ENCODE measurements around the gene ADAM22. TPM values are rescaled to one million over a fixed set of nuclear protein-coding genes. Genes with fewer than 3 reads are reported as not detected.
"Not testable (repeated sequence)": the region's sequence is repeated elsewhere in the genome, so short reads cannot be mapped to it uniquely, and the experiment has no call there.

Gene ADAM22
- total RNA-seq, 1 experiment from 2014 or later, result 3.0 TPM

DNA sequence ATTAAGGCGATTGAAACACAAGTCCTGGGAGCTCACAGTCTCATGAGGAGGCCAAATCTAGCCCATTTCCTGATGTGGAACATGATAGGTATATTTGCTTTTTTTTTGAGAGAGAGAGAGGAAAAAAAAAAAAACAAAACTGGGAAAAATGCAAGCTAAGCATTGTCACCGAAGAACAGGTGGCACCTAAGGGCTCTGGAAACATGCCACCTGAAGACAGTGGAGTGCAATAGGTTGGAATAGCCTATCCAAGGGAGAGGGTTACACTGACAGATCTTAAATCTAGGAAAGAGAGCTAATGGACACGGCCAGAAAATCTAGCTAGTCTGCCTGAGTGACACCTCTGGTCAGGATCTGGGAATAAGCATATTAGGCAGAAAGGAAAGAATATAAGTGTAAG is 175.6 kb downstream of the ADAM22 start:
- no peak for DNase-seq (ENCODE audit: low read depth)

DNA sequence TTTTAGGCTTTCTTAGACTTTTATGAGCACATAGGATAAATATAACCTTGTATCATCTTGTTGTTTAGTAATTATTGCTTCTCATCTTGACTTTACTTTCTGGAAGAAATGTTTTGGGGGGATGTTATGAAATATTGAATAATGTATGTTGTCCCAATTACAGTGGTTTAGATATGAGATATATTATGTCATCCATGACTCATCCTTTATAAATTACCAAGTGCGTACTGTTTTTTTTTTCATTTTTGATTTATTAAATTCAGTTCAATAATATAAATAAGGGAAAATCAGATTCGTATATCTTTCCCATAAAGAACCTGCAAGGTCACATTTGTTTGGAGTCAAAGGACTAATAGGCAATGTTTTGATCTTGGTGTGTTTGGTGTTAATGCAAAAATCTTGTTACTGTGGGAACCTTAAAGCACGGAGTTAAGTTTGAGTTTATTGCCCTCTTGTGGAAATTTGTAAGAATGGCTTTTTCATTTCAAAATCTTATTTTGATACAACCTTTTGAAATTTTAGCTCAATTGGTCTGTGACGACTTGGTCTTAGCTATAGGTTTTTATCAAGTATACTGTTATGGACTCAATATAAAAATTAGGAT is 177.2 kb downstream of the ADAM22 start:
- peak; percentile 12 for DNase-seq (ENCODE audit: low read depth)

DNA sequence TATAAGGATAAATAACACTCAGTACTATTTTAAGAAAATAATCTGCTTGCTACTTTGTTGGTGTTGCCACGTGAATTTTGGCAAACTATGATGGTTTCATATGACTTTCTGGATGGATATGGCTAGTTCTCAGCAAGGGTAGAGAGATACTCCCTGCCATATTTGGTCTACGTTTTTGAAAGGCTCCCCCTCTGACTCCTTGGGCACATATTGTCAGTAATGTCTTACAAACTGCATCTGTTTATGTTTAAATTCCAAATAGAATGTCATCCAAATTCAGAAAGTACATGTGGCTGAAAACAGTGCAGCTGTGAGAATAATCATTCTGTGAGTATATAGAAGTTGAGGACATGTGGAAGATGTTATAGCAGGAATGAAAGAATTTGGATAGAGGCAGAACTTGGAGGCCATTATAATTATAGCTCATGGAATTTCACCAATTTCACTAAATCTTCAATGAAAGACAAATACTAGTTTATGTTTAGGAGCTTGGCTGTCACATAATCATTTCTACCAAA is 178.0 kb downstream of the ADAM22 start:
- no peak for DNase-seq (ENCODE audit: low read depth)

DNA sequence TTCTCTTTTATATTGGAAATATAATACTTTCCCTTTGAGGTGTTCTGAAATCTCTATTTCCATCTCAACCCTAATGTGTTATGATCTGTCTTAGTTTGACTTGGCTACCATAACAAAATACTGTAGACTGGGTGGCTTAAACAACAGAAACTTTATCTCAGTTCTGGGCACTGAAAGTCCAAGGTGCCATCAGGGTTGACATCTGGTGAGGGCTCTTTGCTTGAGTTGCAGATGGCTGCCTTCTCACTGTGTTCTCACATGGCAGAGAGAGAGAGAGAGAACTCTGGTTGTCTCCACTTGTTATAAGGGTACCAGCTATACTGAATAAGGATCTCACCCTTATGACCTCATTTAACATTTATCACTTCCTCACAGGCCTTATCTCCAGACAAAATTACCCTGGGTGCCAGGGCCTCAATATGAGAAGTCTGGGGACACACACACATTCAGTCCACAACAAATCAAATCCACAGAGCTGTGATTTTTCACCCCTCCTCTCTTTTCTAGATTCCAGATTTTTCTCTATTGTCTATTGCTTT is 181.3 kb downstream of the ADAM22 start:
- no peak for DNase-seq (ENCODE audit: low read depth)

DNA sequence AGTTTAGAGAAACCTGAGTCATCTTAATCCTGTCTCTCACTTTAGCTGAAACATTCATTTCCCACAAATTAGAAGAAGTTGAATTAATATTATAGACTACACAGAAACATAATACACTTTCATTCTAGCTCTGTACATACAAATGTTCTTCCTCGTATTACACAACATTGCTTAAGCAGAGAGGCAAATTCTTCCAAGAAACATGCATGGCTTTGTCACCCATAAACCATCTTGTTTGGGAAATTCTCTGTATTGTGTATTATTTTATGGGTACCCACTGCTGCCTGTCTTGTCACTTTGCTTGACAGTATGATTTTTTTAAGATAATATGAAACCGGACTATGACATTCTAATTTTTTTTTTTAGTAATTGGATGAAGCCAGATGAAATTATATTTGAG is 181.8 kb downstream of the ADAM22 start:
- no peak for DNase-seq (ENCODE audit: low read depth)

DNA sequence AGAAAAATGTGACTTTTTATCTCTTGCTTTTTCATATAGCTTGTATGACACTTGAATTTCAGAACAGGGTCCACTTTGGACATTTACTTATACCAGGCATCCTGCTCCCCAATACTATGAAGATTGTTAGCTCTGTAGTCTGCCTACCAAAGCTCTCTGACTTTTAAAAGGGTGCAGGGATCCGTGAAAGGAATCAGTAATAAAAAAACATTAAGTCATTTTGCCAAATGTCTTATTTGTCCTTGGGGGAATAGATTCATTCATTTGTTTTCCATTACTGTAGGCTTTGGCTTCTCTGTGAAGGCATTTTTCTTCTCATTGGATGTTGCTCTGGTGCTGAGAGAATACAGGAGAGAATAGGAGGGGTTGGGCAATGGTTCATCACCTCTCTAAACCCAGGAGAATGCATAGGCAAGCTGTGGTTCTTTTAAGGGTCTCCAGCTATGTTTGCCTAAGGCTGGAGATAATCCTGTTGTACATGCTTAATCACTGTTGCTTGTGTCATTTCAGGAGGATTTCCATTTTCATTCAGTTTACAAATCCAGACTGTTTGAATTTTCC is 182.3 kb downstream of the ADAM22 start:
- no peak for DNase-seq (ENCODE audit: low read depth)

DNA sequence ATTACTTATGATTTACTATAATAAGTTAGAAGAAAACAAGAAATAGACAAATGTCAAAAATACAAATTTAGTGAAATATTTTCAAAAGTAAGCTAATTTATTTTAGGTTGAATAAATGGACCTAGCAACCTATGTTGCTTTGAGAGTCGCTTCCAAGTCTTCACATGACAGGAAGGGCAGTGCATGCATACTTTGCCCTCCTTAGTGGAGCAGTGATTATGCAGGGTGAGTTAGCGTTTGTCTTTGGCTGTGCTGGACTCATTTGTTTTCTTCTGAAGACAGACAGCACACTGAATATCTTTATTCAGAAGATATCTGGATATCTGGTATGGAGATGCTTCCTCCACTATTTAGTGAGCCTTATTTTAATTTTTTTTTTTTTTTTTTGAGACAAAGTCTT is 183.3 kb downstream of the ADAM22 start:
- DNase-seq (ENCODE audit: low read depth), result no peak

DNA sequence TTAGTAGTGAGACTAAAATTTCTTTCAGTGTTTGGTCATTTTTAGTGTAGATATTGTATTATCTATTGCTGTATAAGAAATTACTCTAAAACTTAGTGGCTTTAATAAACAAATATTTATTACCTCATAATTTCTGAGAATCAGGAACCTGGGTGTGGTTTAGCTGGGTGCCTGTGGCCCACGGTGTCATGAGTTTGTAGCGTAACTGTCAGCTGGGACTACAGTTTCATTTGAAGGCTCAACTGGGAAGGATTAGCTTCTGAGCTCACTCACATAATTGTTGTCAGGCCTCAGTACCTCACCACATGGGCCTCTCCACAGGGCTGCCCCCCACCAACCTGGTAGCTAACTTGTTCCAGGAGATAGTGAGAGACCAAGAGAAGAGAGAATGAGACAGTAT is 187.3 kb downstream of the ADAM22 start:
- no peak for DNase-seq (ENCODE audit: low read depth)

DNA sequence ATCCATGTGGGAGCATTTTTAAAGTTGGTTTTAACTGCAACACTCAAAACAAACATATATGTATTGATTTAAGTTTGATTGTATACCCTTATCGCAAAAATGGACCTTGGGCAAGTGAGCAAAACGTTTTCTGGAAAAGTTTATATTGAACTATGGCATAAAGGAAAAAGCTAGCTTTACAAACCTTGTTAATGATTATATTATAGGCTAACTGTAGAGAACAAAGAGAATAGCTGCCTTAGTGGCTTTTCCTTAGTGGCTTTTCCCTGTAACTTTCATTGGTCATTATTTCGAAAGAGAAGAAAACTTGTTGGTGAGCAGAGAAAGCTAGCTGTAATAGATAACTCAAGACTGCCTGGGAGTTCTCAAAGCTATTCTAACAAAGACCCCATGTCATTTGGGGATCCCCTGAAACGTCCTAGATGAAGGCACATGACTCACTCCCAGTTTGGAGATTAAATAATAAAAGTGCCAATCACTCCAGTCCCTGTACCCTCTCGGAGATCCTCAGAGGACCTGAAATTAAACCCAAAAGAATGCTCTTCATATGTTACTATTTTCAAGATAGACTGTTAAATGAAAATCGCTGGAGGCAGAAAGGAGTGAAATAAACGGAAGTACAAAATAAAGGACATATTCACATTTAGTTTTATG is 193.7 kb downstream of the ADAM22 start:
- no peak for DNase-seq (ENCODE audit: low read depth)

DNA sequence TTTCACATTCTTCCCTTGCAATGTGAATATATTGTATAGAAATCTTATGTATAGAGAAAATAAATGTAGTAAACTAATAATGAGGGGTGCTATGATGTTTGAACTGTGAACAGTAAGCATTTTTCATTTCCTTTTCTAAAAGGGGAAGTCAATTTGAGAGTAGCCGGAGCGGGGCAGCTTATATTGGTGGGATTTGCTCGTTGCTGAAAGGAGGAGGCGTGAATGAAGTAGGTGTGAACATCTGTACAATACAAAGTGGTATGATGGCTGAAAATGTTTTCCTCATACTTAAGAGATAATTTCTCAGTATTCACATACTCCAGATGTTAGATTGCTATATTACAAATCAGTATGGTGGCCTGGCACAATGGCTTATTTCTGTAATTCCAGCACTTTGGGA is 198.7 kb downstream of the ADAM22 start:
- DNase-seq (ENCODE audit: low read depth), result no peak

DNA sequence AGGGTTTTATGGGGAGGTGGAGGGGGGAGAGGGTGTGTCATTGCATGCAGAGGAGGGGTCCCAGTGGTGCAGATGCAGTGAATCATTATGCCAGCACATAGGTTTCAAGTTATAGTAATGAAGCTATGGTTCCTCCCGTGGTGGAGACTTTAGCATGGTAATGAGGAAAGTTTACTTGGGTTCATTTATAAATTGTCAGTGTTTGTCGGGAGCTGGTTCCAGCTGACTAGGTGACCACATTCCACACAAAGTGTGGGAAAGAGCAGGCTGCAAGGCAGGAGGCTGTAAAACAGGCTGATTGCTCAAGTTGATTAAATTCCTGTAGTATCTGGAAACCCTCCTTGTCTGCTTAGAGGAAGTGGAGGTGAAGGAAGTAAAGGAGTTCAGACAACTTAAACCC is 206.9 kb downstream of the ADAM22 start:
- peak; percentile 5 for DNase-seq (ENCODE audit: low read depth)

DNA sequence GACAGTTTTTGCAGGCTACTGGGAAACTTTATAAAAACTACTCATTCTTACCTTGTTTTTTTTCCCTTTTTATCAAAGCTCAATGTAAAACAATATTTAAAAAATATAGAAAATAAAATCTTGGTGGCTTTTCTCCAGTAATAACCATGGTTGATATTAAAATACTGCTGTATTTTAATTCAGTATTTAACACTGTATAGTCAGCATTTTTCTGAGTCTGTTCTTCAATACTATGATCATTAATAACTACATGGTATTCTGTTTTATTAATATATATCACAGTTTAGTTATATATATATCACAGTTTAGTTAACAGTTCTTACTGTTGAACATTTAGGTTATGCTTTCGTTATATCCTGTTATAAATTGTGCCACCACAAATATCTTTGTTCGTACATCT is 207.4 kb downstream of the ADAM22 start:
- DNase-seq (ENCODE audit: low read depth), result no peak

DNA sequence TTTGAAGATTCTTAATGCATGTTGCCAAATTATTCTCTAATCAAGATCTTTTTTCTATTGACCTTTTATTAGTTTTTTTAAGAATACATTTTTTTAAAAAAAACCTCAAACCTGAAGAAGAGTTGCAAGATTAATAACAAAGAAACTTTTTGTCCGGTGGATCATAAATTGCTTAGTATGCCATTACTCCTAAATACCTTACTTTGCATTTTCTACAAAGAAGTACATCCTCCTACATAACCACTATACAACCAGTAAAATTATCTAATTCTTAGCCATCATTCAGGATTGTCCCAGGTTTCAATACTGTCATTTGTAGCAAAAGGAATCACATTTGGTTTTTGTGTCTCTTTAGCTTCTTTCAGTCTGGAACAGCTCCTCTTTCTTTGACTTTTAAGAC is 207.9 kb downstream of the ADAM22 start:
- DNase-seq (ENCODE audit: low read depth), result no peak

DNA sequence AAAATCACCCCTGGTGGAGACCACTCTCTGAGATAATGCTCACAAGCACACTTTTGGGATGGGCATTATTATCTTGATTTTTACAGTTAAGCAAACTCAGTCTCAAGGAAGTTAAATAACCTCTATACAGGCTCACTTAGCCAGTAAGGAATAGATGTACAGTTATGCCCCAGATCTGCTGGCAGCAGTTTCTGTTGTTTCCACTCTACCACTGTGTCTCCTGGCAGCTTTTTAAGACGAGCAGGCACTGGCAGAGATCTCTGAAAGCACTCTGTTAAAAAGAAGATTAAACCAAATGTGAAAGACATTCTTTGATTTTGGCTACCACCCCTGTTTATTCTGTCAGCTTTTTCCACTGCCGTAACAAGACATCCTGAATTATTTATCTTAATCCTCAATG is 212.6 kb downstream of the ADAM22 start:
- DNase-seq (ENCODE audit: low read depth), result no peak

DNA sequence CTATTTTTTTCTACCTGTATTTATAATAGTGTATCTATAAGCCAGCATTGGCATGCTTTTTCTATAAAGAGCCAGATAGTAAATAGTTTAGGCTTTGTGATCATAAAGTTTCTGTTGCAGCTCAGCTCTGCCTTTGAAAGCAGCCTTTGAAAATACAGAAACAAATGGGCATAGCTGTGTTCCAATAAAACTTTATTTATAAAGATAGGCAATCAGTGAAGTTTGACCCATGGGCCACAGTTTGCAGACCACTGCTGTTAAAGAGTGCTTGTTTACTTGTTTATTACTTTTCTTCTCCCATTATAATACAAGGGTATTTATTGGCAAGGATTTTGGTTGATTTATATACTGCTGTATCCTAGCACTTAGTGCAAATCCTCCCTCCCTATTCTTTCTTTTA is 213.3 kb downstream of the ADAM22 start:
- no peak for DNase-seq (ENCODE audit: low read depth)

DNA sequence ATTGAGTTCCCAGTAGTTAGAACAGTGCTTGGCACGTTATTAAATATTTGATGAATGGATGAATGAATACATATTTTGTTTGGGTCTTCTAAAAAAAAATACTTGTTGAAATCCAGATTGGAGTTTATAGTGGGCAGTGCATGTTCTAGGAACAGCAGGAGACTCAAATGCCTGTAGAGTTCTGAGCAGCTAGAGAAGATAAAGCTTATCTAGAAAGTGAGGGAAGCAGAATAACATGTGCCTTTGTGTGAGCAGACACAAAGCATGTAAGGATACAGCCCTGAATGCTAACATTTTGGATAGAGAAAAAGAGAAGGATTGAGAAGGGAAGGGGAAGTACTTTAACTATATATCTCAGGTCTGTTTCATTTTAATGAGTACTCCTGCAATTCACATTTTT is 213.9 kb downstream of the ADAM22 start:
- DNase-seq (ENCODE audit: low read depth), result no peak

DNA sequence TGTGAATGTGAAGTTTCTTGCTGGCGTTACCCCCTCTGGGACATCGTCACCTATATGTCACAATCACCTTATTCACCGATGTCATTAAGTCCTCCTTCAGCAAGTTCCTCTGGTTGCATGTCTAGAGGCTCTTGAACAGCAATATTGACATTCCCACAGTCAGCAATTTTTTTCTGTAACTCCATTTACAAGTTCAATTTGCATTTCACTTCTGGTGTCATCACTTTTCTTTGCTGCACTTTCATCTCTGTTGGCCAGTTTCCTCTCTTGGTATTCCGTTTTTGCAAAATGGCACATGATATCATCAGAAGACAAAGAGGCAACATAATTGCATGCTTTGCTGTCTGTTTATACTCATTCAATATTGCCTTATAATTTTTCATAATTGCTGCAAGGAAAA is 216.0 kb downstream of the ADAM22 start:
- DNase-seq (ENCODE audit: low read depth), result no peak

DNA sequence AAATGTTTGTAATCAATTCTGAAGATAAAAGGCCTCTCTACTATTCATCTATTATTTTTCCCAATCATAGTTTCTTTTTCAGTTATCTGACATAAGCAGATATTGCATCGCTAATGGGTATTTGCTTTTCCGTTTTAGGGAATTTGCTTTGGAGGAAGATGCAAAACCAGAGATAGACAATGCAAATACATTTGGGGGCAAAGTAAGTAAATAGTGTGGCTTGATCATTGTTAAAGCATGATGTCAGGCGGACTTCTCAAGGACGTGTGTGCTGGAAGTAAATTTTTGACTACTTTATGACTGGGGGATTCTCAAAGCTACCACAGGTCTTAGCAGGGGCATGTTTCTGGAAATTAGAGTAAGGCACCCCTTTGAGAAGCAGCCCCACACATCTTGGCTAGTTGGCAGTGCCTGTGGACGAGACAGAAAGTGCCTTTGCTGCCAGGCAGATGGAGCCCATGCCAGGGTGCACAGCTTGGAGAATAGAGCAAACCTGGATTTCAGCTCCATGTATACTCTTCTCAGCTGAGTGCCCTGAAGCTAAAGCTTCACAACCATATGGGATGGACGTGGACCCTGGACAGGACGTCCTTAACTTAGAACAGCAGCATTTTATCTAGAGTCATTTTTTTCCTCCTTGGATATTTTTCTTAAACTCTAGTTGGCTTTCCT is 217.2 kb downstream of the ADAM22 start:
- DNase-seq (ENCODE audit: low read depth), result no peak

DNA sequence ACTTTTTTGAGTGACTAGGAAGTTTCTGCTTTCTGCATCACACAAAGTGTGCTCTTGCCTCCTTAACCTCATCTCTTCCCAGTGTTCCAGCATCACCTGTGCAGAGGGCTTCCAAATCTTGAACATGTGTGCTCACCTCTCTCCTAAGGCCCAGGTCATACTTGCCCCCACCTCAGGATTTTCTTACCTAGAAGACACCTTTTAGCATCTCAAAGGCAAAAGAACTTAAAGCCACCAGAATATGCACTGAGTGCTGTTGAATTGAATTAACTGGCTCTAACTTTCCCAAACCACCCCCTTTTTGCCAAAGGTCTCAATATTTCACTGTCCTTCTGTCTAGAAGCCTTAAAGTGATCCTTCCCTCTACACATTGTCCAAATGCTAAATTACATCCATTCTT is 219.3 kb downstream of the ADAM22 start:
- DNase-seq (ENCODE audit: low read depth), result no peak

DNA sequence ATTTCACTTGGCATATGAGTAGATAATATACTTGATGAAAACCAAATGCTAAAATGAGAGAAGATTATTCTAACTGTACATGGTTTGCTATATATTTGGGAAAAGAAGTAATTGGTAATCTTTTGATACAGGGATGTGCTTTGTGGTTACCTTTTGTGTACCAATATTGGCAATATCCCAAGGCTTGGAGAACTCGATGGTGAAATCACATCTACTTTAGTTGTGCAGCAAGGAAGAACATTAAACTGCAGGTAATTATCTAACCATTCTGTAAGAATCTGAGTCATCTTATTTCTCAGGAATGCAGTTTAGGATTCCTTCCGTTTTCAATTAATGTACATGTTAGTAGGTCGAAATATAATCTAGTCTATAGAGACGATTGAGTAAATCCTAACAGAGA is 221.7 kb downstream of the ADAM22 start:
- DNase-seq (ENCODE audit: low read depth), result no peak

DNA sequence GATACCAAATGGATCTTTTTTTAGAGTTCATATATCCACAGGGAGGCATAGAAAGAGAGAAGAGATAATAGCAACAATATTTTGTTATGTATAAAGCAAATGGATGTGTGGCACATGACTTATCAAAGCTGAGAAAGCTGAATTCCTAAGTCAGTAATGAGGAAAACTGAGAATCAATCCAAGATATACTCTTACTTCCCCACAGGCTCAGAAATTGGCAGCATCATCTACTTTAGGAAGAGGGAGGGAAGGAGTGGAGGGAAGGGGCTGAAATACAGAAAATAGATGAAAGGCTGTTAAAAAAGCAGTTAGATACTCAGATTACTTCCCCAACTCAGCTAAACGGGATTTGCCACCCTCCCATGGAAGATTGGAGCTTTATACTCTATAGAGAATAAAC is 222.3 kb downstream of the ADAM22 start:
- DNase-seq (ENCODE audit: low read depth), result no peak

DNA sequence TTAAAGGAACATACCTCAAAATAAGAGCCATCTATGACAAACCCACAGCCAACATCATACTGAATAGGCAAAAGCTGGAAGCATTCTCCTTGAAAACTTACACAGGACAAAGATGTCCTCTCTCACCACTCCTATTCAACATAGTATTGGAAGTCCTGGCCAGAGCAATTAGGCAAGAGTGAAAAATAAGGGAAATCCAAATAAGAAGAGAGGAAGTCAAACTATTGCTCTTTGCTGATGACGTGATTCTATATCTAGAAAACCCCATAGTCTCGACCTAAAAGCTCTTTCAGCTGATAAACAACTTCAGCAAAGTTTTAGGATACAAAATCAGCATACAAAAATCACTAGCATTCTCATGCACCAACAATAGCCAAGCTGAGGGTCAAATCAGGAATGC is 225.7 kb downstream of the ADAM22 start:
- DNase-seq (ENCODE audit: low read depth), result not testable (repeated sequence)

DNA sequence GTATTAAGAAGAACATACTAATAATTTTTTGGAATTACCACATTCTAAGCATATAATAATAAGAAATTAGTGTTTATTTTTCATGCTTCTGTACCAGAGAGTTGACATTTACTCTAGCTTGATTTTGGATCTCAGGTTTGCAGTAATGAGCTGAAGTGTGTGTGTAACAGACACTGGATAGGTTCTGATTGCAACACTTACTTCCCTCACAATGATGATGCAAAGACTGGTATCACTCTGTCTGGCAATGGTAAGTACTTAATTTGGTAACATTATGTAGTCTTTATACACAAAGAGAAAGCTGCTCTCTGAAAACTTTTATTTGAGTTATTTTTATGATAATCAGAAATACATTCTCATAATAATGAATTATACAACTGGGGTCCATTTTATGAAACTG is 231.6 kb downstream of the ADAM22 start:
- no peak for DNase-seq (ENCODE audit: low read depth)

All from Daoy (cell line).